DND-41 (cell line): Measurements from ENCODE around the gene CELSR1.

ENCODE experiments used
- ATAC-seq: fragments of 200-7000 bp; cut with Tn5 transposase; 3 replicates; pipeline ENCODE4 v1.9.1; 2021; ENCODE audit warnings: low read depth; ENCODE audit not compliant: insufficient read depth
- DNase-seq: peaks from one replicate; pipeline ENCODE4 v3.0.0-alpha.2; 2020
- H2AFZ ChIP-seq: 2 replicates; pipeline ENCODE4 v1.6.0; 2012; ENCODE audit warnings: low read depth, low read length
- H3K27ac ChIP-seq: 2 replicates; pipeline ENCODE4 v1.5.1; 2012; ENCODE audit warnings: low read length, inconsistent platforms
- H3K27me3 ChIP-seq: fragments of 200-600 bp; sonication (generic); 2 replicates; pipeline ENCODE4 v1.6.0; 2012; ENCODE audit warnings: low read length, mild to moderate bottlenecking, inconsistent platforms; ENCODE audit not compliant: insufficient read depth, poor library complexity
- H3K36me3 ChIP-seq: 2 replicates; pipeline ENCODE4 v1.5.1; 2012; ENCODE audit warnings: low read length, inconsistent platforms; ENCODE audit not compliant: insufficient read depth
- H3K4me1 ChIP-seq: 2 replicates; pipeline ENCODE4 v1.5.1; 2012; ENCODE audit warnings: mild to moderate bottlenecking, low read length; ENCODE audit not compliant: insufficient read depth
- H3K4me2 ChIP-seq: 2 replicates; pipeline ENCODE4 v1.6.0; 2012; ENCODE audit warnings: mild to moderate bottlenecking, moderate library complexity, low read length, inconsistent platforms; ENCODE audit not compliant: insufficient read depth
- H3K4me3 ChIP-seq, 2 experiments: fragments of 200-600 bp in 1 of 2; shearing (Covaris generic) in 1 of 2; 2 replicates each; pipeline ENCODE4 v1.5.1; 2012 to 2016; ENCODE audit warnings: inconsistent platforms in 2 of 2, low read length in 2 of 2, mild to moderate bottlenecking in 2 of 2, low read depth in 1 of 2, moderate library complexity in 1 of 2
- H3K79me2 ChIP-seq: 2 replicates; pipeline ENCODE4 v1.6.0; 2012; ENCODE audit warnings: low read length, inconsistent platforms; ENCODE audit not compliant: insufficient read depth
- H3K9ac ChIP-seq: 2 replicates; pipeline ENCODE4 v1.6.0; 2012; ENCODE audit warnings: low read depth, mild to moderate bottlenecking, inconsistent platforms, low read length, moderate library complexity
- H3K9me3 ChIP-seq: 2 replicates; pipeline ENCODE4 v1.5.1; 2012; ENCODE audit warnings: low read length, moderate library complexity, mild to moderate bottlenecking, inconsistent platforms; ENCODE audit not compliant: insufficient read depth, severe bottlenecking
- H4K20me1 ChIP-seq: 2 replicates; pipeline ENCODE4 v1.6.0; 2012; ENCODE audit warnings: low read length; ENCODE audit not compliant: insufficient read depth
- EZH2 ChIP-seq: IDR thresholded peaks from 3 replicates; pipeline ENCODE4 v1.6.1; 2012; ENCODE audit warnings: borderline replicate concordance, low read depth, mild to moderate bottlenecking, moderate library complexity, low read length, inconsistent platforms; ENCODE audit not compliant: severe bottlenecking
- TF ChIP-seq, protein P1 (sequence below): IDR thresholded peaks from 2 replicates; pipeline ENCODE4 v1.5.1; 2012; ENCODE audit warnings: borderline replicate concordance, low read length, moderate library complexity, mild to moderate bottlenecking; ENCODE audit not compliant: poor library complexity, severe bottlenecking; ENCODE audit errors: extremely low read depth

CELSR1 gene

DNA sequence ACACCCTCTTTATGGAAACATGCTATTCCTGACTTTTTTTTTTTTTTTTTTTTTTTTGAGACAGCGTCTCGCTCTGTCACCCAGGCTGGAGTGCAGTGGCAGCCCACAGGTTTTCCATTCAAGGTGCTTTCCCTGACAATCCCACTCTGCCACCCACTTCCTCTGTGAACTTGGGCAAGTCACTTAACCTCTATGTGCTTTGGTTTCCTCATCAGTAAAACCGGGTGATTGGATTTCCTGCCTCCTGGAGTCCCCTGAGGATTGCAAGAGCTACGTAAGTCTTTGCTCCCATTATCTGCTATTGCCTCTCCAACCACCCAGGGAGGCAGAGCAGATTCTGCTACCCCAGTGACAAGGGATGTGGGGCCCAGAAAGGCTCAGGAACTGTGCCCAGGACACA, 54.1 kb downstream of the CELSR1 start:
- Histone ChIP-seq H3K27ac (no peak overlapping the region), H3K9ac (no peak overlapping the region), H3K4me1 (no peaks in the 10 kb centered on the region), H3K4me3 (no peak overlapping the region), H4K20me1 (no peaks in the 10 kb centered on the region), H2AFZ (no peak overlapping the region), H3K36me3 (no peaks in the 10 kb centered on the region), H3K27me3 (no peaks in the 10 kb centered on the region), H3K9me3 (peaks cover 3% of the 10 kb centered on the region), H3K4me2 (no peak overlapping the region), H3K79me2 (no peaks in the 10 kb centered on the region)
- no peak for DNase-seq
- TF ChIP-seq, protein P1, sequence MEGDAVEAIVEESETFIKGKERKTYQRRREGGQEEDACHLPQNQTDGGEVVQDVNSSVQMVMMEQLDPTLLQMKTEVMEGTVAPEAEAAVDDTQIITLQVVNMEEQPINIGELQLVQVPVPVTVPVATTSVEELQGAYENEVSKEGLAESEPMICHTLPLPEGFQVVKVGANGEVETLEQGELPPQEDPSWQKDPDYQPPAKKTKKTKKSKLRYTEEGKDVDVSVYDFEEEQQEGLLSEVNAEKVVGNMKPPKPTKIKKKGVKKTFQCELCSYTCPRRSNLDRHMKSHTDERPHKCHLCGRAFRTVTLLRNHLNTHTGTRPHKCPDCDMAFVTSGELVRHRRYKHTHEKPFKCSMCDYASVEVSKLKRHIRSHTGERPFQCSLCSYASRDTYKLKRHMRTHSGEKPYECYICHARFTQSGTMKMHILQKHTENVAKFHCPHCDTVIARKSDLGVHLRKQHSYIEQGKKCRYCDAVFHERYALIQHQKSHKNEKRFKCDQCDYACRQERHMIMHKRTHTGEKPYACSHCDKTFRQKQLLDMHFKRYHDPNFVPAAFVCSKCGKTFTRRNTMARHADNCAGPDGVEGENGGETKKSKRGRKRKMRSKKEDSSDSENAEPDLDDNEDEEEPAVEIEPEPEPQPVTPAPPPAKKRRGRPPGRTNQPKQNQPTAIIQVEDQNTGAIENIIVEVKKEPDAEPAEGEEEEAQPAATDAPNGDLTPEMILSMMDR, result no peak
- no peak for TF ChIP-seq EZH2
- no peak for ATAC-seq

DNA sequence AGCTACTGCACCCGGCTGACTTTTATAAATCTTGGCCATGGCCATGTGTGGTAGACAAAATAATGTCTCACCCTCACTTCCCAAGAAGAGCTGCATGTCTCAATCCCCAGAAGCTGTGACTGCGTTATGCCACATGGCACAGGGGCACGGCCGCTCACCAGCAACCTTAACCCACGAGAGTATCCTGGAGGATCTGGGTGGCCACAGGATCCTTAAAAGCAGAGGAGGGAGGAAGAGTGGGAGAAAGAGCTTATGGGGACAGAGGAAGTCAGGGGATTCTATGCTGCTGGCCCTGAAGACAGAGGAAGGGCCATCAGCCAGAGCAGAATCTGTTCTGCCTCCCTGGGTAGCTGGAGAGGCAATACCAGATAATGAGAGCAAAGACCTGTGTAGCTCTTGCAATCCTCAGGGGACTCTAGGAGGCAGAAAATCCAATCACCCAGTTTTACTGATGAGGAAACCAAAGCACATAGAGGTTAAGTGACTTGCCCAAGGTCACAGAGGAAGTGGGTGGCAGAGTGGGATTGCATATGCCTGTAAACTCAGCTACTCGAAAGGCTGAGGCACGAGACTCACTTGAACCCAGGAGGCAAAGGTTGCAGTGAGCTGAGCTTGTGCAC, 55.3 kb downstream of the CELSR1 start:
- no peak overlapping the region for H3K4me3 ChIP-seq
- no peak overlapping the region for H2AFZ ChIP-seq
- H3K9me3 ChIP-seq, result peaks cover 3% of the 10 kb centered on the region
- DNase-seq, result no peak
- H3K4me2 ChIP-seq, result no peak overlapping the region
- H3K36me3 ChIP-seq, result no peaks in the 10 kb centered on the region
- H3K79me2 ChIP-seq, result no peaks in the 10 kb centered on the region
- H3K27ac ChIP-seq, result no peak overlapping the region
- H3K9ac ChIP-seq, result no peak overlapping the region
- no peak for TF ChIP-seq EZH2
- TF ChIP-seq, protein P1, result no peak
- no peak for ATAC-seq
- peaks cover 9% of the 10 kb centered on the region for H3K4me1 ChIP-seq
- H4K20me1 ChIP-seq, result no peaks in the 10 kb centered on the region
- H3K27me3 ChIP-seq, result no peaks in the 10 kb centered on the region

DNA sequence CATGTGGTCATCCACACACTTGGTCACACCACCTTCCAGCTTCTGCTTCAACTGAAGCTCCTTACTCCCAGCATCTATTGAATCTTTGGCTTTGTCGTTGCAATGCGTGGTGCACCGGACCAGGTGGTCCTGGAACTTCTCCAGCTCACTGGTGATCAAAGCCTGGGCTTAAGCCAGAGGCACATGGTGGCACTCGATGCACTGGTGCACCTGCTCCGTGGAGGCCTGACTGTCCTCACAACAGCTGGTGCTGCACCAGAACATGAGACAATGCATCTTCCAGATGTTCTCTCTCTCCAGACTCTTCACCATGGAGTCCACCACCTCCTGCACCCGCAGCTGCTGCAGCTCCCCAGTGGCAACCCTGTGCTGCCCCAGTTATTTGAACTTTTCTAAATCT, 56.0 kb downstream of the CELSR1 start:
- no peaks in the 10 kb centered on the region for H3K36me3 ChIP-seq
- H3K4me2 ChIP-seq, result no peak overlapping the region
- H4K20me1 ChIP-seq, result no peaks in the 10 kb centered on the region
- no peak overlapping the region for H3K4me3 ChIP-seq
- H3K9me3 ChIP-seq, result peaks cover 3% of the 10 kb centered on the region
- DNase-seq (no peak), ATAC-seq (no peak)
- no peak for TF ChIP-seq EZH2
- TF ChIP-seq, protein P1, result no peak
- H3K79me2 ChIP-seq, result no peaks in the 10 kb centered on the region
- H2AFZ ChIP-seq, result no peak overlapping the region
- no peak overlapping the region for H3K9ac ChIP-seq
- peaks cover 15% of the 10 kb centered on the region for H3K4me1 ChIP-seq
- H3K27ac ChIP-seq, result no peak overlapping the region
- H3K27me3 ChIP-seq, result peaks cover 4% of the 10 kb centered on the region
